Mesangial cell (primary cell): ENCODE data around the gene UEVLD. TPM values are rescaled to one million over a fixed set of nuclear protein-coding genes. Genes with fewer than 3 reads are reported as not detected.

Experiments used
- total RNA-seq: library from RNA; depleted of rRNA; stranded (reverse); fragments of >200 nt; gene quantifications from 2 replicates; pipeline ENCODE4 v1.2.3, GENCODE V29; 2015

Gene UEVLD
- 12.3 and 17.8 TPM in 2 replicates for total RNA-seq

GRCh38 chr11:18588297-18589252 is at the start of gene UEVLD:
UEVLD (minus strand) TSS chr11:18588734; CDS start chr11:18588654, 80 bp downstream.

GRCh38 chr11:18634140-18635032 is 45.9 kb upstream of the UEVLD start, which contains the start of gene SPTY2D1:
SPTY2D1 (minus strand) TSS chr11:18634342; CDS start chr11:18634257, 85 bp downstream.

GRCh38 chr11:18599739-18600230 is 11.3 kb upstream of the UEVLD start, which contains the start of gene MISFA:
MISFA (plus strand) TSS chr11:18599789; CDS start chr11:18599929, 140 bp downstream.

GRCh38 chr11:18526521-18527296 is 61.8 kb downstream of the UEVLD start, which contains the start of gene TSG101:
TSG101 (minus strand) TSS chr11:18526942; CDS start chr11:18526816, 126 bp downstream.

Other genes starting within 250 kb of the UEVLD start
- gene LDHA, start 194.2 kb downstream of the UEVLD start, total RNA-seq: 237 and 629 TPM in 2 replicates
- 0.81 TPM in 1 of 2 replicates, not detected in the other for gene LDHC, start 176.4 kb downstream of the UEVLD start, total RNA-seq
- not detected in 2 replicates for gene LDHAL6A, start 132.9 kb downstream of the UEVLD start, total RNA-seq
- gene TSG101, start 61.8 kb downstream of the UEVLD start, total RNA-seq: 74.3 and 87.3 TPM in 2 replicates
- gene MISFA, start 11.1 kb upstream of the UEVLD start, total RNA-seq: not detected in 2 replicates
- 8.5 and 16.5 TPM in 2 replicates for gene SPTY2D1, start 45.6 kb upstream of the UEVLD start, total RNA-seq
- 0.49 and 4.1 TPM in 2 replicates for gene TMEM86A, start 110.0 kb upstream of the UEVLD start, total RNA-seq
- under 0.01 and 0.38 TPM in 2 replicates for gene IGSF22, start 137.5 kb upstream of the UEVLD start, total RNA-seq
- not detected in 2 replicates for gene PTPN5, start 203.1 kb upstream of the UEVLD start, total RNA-seq